Endodermal cell (in vitro differentiated cells): Measurements from ENCODE around the gene SEPTIN5. TPM values are rescaled to one million over a fixed set of nuclear protein-coding genes. Genes with fewer than 3 reads are reported as not detected.

Source experiments
- DNase-seq: peaks from one replicate; pipeline ENCODE4 v3.0.0-alpha.2; 2017
- H3K27ac ChIP-seq: 2 replicates; pipeline ENCODE4 v1.5.1; 2013; ENCODE audit warnings: mild to moderate bottlenecking, low read depth, low read length, moderate library complexity
- H3K27me3 ChIP-seq: 2 replicates; pipeline ENCODE4 v1.6.1; 2013; ENCODE audit warnings: mild to moderate bottlenecking, low read length, moderate library complexity; ENCODE audit not compliant: insufficient read depth, control insufficient read depth, poor library complexity, severe bottlenecking
- H3K36me3 ChIP-seq: 2 replicates; pipeline ENCODE4 v1.7.0; 2013; ENCODE audit warnings: mild to moderate bottlenecking, low read length, moderate library complexity; ENCODE audit not compliant: control insufficient read depth, insufficient read depth
- H3K4me1 ChIP-seq: one replicate; pipeline ENCODE4 v1.7.0; 2013; ENCODE audit warnings: low read length; ENCODE audit not compliant: control insufficient read depth, insufficient read depth
- H3K4me3 ChIP-seq: 2 replicates; pipeline ENCODE4 v1.5.1; 2013; ENCODE audit warnings: mild to moderate bottlenecking, low read length, moderate library complexity
- H3K9ac ChIP-seq: 2 replicates; pipeline ENCODE4 v1.6.1; 2013; ENCODE audit warnings: mild to moderate bottlenecking, low read length, moderate library complexity; ENCODE audit not compliant: poor library complexity, severe bottlenecking; ENCODE audit errors: extremely low read depth
- H3K9me3 ChIP-seq: 2 replicates; pipeline ENCODE4 v1.6.1; 2013; ENCODE audit warnings: mild to moderate bottlenecking, low read length, moderate library complexity; ENCODE audit not compliant: control insufficient read depth
- H3K27ac Mint-ChIP-seq: 2 replicates; pipeline ENCODE4 v1.8.0; 2020; ENCODE audit warnings: mixed read lengths
- H3K27me3 Mint-ChIP-seq: 2 replicates; pipeline ENCODE4 v1.8.0; 2021; ENCODE audit warnings: mild to moderate bottlenecking, mixed read lengths; ENCODE audit not compliant: insufficient read depth
- H3K36me3 Mint-ChIP-seq: 2 replicates; pipeline ENCODE4 v1.8.0; 2020; ENCODE audit warnings: low read depth, mixed read lengths
- H3K4me1 Mint-ChIP-seq: 2 replicates; pipeline ENCODE4 v1.8.0; 2020; ENCODE audit warnings: mixed read lengths
- H3K4me3 Mint-ChIP-seq: 2 replicates; pipeline ENCODE4 v1.8.0; 2020; ENCODE audit warnings: mild to moderate bottlenecking, moderate library complexity, mixed read lengths
- H3K9me3 Mint-ChIP-seq: 2 replicates; pipeline ENCODE4 v1.8.0; 2020; ENCODE audit warnings: mild to moderate bottlenecking, mixed read lengths
- WGBS, 2 experiments: methylation state at CpG; one replicate each; pipeline versions ENCODE4 v1.1.5 to v1.1.7; 2013; ENCODE audit warnings: missing lambda C conversion rate in 2 of 2, mixed read lengths in 1 of 2; ENCODE audit not compliant: insufficient coverage in 1 of 2, insufficient read length in 1 of 2; 5-methylcytosine and 5-hydroxymethylcytosine counted together
- total RNA-seq, 2 donors: library from RNA; stranded (reverse); fragmentation: NEBNext Ultra II Directional in 1 of 2; extraction: Animal tissue kit (Norgen Biotek cat#: 25700) in 1 of 2; gene quantifications; 2 replicates in 1 of 2; 3 replicates in 1 of 2; pipeline ENCODE4 v1.2.1, GENCODE V29; 2021
- TF ChIP-seq, protein P1 (sequence below): fragments of 200-600 bp; sonication (generic); conservative IDR thresholded peaks from 2 replicates; pipeline ENCODE4 v1.5.0; 2021; ENCODE audit warnings: antibody characterized with exemption, mild to moderate bottlenecking

SEPTIN5 gene
- total RNA-seq, 2 donors from 2014 or later: 9.8 to 20.0 TPM

DNA sequence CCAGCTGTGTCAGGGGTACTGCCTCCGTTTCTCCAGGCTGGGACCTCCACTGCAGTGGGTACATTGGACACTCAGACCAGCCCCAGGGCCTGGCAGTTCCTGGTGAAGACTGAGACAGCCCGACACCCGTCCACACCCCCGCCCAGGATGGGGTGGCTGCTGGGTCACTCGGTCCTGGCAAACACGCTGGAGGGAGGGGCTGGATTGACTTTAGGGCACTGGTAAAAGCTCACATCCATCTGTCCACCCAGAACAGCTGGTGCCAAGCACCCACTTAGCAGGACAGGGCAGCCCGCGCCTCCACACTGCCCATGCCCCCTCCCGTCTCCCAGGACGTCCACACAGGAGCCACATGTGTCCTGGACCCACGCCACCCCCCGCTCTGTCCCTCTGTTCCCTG lies 35.6 kb downstream of the SEPTIN5 start:
- Histone ChIP-seq H3K9me3 (no peaks in the 10 kb centered on the region), H3K27me3 (peaks cover 34% of the 10 kb centered on the region), H3K4me3 (no peak overlapping the region), H3K4me1 (peaks cover 13% of the 10 kb centered on the region), H3K9ac (no peak overlapping the region), H3K27ac (no peak overlapping the region), H3K36me3 (no peaks in the 10 kb centered on the region)
- no peaks in the 10 kb centered on the region for H3K9me3 Mint-ChIP-seq
- no peak for DNase-seq
- no peak overlapping the region for H3K27ac Mint-ChIP-seq
- H3K27me3 Mint-ChIP-seq: peaks cover 25% of the 10 kb centered on the region
- 96 to 100% methylated on average over 6 to 12 of the region's 12 CpGs for WGBS, 2 experiments
- no peak overlapping the region for H3K4me3 Mint-ChIP-seq
- H3K4me1 Mint-ChIP-seq: peaks cover 6% of the 10 kb centered on the region
- TF ChIP-seq, protein P1, sequence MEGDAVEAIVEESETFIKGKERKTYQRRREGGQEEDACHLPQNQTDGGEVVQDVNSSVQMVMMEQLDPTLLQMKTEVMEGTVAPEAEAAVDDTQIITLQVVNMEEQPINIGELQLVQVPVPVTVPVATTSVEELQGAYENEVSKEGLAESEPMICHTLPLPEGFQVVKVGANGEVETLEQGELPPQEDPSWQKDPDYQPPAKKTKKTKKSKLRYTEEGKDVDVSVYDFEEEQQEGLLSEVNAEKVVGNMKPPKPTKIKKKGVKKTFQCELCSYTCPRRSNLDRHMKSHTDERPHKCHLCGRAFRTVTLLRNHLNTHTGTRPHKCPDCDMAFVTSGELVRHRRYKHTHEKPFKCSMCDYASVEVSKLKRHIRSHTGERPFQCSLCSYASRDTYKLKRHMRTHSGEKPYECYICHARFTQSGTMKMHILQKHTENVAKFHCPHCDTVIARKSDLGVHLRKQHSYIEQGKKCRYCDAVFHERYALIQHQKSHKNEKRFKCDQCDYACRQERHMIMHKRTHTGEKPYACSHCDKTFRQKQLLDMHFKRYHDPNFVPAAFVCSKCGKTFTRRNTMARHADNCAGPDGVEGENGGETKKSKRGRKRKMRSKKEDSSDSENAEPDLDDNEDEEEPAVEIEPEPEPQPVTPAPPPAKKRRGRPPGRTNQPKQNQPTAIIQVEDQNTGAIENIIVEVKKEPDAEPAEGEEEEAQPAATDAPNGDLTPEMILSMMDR: no peak
- H3K36me3 Mint-ChIP-seq: no peaks in the 10 kb centered on the region

DNA sequence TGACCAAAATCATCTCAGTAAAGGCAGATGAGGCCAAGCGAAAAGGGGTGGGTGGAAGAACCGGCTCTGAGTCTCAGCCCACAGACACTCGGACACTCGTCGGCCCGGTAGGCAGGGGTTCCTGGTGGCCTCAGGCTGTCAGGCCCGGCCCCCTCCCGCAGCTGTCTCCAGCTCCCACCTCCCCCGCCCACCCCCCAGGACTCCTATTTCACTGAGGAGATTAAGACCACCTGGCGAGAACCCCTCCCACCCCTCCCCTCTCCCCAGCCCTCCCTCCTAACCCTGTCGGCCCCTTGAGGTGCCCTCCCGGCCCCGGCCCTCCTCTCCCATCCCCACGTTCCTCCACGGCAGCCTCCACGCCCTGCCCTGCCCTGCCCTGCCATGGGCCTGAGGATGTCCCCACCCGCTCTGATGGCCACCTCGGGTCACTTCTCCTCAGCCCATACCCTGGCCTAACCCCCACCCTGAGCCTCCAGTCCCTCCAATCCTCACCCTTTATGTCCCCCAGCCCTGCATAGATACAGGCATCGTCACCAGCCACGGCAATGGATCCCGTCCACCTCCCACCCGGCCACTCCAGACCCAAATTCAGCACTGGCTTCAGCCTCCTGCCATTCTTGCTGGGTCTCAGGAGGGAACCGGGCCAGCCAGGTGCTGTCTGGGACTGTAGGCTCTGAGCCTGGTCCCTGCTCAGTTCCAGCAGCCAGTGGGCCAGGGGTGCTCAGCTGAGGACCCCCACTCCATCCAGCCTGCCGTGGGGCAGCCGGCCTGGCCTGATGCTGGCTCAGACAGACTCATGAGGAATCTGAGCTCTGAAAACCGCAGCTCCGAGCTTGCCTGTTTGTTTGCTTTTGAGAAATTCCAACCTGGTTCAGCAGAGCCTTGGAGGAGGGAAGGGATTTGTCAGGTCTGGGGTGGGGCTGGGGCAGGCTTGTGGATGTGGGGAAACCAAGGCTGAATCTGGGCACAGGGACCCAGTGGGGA lies 36.5 kb downstream of the SEPTIN5 start:
- H3K36me3 ChIP-seq: no peaks in the 10 kb centered on the region
- peaks cover 43% of the 10 kb centered on the region for H3K27me3 ChIP-seq
- Mint-ChIP-seq H3K27me3 (peaks cover 34% of the 10 kb centered on the region), H3K27ac (peak overlapping the region; percentile 48), H3K9me3 (no peaks in the 10 kb centered on the region), H3K4me3 (peak overlapping the region; percentile 19), H3K36me3 (no peaks in the 10 kb centered on the region), H3K4me1 (peaks cover 8% of the 10 kb centered on the region)
- peaks cover 13% of the 10 kb centered on the region for H3K4me1 ChIP-seq
- TF ChIP-seq, protein P1: no peak
- 65 to 70% methylated on average over 8 to 26 of the region's 27 CpGs for WGBS, 2 experiments
- no peak overlapping the region for H3K9ac ChIP-seq
- no peak for DNase-seq
- no peaks in the 10 kb centered on the region for H3K9me3 ChIP-seq
- no peak overlapping the region for H3K27ac ChIP-seq
- H3K4me3 ChIP-seq: no peak overlapping the region

DNA sequence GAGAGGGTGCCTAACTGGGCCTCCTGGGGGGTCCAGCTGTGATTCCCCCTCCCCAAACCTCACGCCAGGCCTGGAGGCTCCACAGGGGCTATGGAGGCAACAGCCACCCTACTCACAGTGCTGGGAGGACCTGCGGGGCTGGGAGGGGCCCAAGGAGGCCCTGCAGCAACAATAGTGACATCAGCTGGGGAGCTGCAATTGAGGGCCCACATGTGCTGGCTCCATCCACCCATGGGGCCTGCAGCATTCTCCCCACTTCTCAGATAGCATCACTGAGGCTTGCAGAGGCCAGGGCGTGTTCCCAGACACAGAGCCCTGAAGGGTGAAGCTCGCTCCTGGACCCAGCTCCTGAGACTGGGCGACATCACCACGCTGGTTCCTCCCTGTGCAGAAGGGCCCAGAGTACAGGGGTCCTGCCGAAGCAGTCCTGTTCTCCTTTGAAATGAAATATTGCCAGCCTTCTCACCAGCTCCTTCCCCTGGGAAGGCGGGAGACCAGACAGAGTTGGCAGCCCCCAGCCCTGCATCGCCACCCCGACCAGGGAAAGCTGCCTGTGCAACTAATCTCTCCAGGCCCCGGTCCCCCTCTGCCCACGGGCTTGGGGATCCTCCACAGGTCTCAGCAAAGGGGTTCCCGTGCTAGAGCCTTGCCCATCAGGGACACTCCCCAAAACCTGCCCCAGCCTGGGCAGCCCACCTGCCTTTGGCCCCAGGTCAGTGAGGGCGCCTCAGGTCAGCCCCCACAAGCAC lies 37.4 kb downstream of the SEPTIN5 start:
- 86 to 93% methylated on average over 12 to 14 of the region's 14 CpGs for WGBS, 2 experiments
- H3K27ac ChIP-seq: no peak overlapping the region
- H3K27me3 Mint-ChIP-seq: peaks cover 43% of the 10 kb centered on the region

More for the DNA sequence above, 37.4 kb downstream of the SEPTIN5 start:
- TF ChIP-seq, protein P1: no peak
- no peak for DNase-seq
- no peak overlapping the region for H3K4me3 ChIP-seq
- H3K4me1 Mint-ChIP-seq: peaks cover 10% of the 10 kb centered on the region
- peaks cover 13% of the 10 kb centered on the region for H3K4me1 ChIP-seq
- peaks cover 52% of the 10 kb centered on the region for H3K27me3 ChIP-seq
- no peaks in the 10 kb centered on the region for H3K36me3 ChIP-seq
- no peaks in the 10 kb centered on the region for H3K9me3 ChIP-seq
- H3K27ac Mint-ChIP-seq: no peak overlapping the region
- H3K4me3 Mint-ChIP-seq: no peak overlapping the region
- no peak overlapping the region for H3K9ac ChIP-seq
- H3K36me3 Mint-ChIP-seq: no peaks in the 10 kb centered on the region
- H3K9me3 Mint-ChIP-seq: no peaks in the 10 kb centered on the region
